Left cardiac atrium (tissue), 4 donors: ENCODE results near the gene FSCN2. TPM values are rescaled to one million over a fixed set of nuclear protein-coding genes. Genes with fewer than 3 reads are reported as not detected.

ENCODE experiments used
- ATAC-seq, 2 donors: fragments of 200-7000 bp; cut with Tn5 transposase; one replicate each; pipeline ENCODE4 v1.9.1; 2020; ENCODE audit warnings: mild to moderate bottlenecking in 2 of 2, moderate library complexity in 2 of 2
- DNase-seq: peaks from one replicate; pipeline ENCODE4 v3.0.0-alpha.2; 2020
- intact Hi-C, 2 donors: fragments of 100-400 bp; cut with DNase I; formaldehyde crosslinking; loops; one replicate each; pipeline versions ENCODE4 v1.14.1 to v1.15.1; 2022 to 2023
- total RNA-seq, 2 donors: library from RNA; stranded (reverse); fragmentation: NEBNext Ultra II Directional; extraction: Animal tissue kit (Norgen Biotek cat#: 25700); gene quantifications; one replicate each; pipeline ENCODE4 v1.2.1, GENCODE V29; 2021
- donor health status: DM: no; HTN: yes; CAD: no.
- donor health status: DM: no; HTN: yes; CAD: no; lungs with severe emphysema.
- donor health status: DM: yes; HTN: yes; CAD: no.
- donor health status: Dilated cardiomyopathy.

Gene FSCN2
- total RNA-seq, 2 donors from 2014 or later: 0.38 to 0.39 TPM

DNA sequence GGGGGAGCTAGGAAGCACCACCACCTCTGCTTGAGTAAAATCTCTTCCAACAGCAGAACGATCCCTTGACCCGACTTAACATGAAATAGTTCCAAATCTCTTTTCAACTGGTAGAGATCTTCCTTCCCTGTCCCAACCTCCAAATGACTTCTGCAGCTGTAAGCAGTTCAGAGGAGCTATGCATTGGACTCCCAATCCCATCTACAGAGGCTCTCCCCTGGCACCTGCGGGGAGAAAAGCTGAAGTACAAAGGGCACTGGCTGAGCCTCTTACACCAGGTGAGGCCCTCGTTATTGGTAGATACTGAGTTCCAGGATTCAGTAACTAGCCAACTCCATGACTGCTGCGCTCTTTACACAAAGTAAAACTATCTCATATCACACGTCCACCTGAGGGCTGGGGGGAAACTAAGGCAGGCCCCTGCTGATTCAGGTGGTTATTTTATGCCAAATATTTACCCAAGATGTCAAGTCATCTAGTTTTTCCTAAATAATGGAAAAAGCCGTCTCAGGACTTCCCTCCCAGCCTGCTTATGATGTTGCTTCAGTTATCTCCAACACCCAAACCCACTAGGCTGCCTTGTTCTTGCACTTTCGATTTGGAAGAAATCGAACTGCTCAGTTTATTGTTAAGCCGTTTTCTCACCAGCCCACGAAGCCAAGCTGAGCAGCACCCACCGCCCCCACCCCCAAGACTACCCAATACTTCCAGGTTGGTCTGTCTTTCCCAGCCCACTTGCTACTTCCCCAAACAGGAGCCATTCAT lies 18.8 kb upstream of the FSCN2 start:
- DNase-seq (no peak), ATAC-seq (no peak)
- intact Hi-C loops: no loop called here

GRCh38 chr17:81509972-81510784 lies 18.0 kb upstream of the FSCN2 start:
- intact Hi-C loops: loop anchor here in 1 of 2 donors (2.0 kb wide), 1 partner anchor 113 kb away; no protein-coding TSS in a partner anchor
- ATAC-seq: no peak
- DNase-seq: no peak

- DNase-seq: peak; percentile 48
- ATAC-seq: no peak
- intact Hi-C loops: loop anchor here in 1 of 2 donors (2.0 kb wide), 1 partner anchor 114 kb away; no protein-coding TSS in a partner anchor
These were observed 17.2 kb upstream of the FSCN2 start for GRCh38 chr17:81510785-81511553.

DNA sequence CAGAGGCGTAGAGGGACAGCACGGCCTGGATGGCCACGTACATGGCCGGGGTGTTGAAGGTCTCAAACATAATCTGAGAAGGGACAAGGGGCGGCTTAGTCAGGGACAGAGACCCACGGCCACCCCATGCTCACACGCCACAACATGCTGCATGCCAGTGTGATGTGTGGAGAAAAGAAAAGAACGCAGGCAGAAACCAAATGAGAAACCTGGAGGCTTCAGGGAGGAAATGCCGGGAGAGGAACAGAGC lies 16.7 kb upstream of the FSCN2 start:
- ATAC-seq: no peak
- intact Hi-C loops: loop anchor here in 1 of 2 donors (2.0 kb wide), 1 partner anchor 115 kb away; no protein-coding TSS in a partner anchor

DNA sequence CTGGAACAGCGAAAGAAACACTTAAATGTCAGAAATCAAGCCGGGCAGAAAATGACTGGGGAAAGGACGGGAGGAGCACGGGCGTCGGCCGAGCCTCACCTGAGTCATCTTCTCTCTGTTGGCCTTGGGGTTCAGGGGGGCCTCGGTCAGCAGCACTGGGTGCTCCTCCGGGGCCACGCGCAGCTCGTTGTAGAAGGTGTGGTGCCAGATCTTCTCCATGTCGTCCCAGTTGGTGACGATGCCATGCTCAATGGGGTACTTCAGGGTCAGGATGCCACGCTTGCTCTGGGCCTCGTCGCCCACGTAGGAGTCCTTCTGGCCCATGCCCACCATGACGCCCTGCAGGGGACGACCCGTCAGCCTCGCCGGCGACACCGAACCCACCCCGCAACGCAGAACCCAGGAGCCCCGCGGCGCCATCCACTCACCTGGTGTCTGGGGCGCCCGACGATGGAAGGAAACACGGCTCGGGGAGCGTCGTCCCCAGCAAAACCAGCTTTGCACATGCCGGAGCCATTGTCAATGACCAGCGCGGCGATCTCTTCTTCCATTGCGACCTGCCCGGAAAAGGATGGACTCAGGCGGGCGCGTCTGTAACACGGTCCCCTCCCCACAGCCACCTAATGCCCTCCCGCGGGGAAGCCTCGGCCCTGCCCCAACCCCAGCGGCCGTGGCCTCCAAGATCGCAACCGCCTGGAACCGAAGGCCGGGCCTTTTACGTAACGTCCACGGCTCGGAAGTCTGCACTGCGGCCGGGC lies 16.2 kb upstream of the FSCN2 start:
- DNase-seq: peak; percentile 54
- intact Hi-C loops: loop anchor here in 1 of 2 donors (2.0 kb wide), 1 partner anchor 115 kb away; no protein-coding TSS in a partner anchor
- peak; percentile 2 to 6 for ATAC-seq

More for the DNA sequence above, 16.7 kb upstream of the FSCN2 start:
- DNase-seq: no peak

DNA sequence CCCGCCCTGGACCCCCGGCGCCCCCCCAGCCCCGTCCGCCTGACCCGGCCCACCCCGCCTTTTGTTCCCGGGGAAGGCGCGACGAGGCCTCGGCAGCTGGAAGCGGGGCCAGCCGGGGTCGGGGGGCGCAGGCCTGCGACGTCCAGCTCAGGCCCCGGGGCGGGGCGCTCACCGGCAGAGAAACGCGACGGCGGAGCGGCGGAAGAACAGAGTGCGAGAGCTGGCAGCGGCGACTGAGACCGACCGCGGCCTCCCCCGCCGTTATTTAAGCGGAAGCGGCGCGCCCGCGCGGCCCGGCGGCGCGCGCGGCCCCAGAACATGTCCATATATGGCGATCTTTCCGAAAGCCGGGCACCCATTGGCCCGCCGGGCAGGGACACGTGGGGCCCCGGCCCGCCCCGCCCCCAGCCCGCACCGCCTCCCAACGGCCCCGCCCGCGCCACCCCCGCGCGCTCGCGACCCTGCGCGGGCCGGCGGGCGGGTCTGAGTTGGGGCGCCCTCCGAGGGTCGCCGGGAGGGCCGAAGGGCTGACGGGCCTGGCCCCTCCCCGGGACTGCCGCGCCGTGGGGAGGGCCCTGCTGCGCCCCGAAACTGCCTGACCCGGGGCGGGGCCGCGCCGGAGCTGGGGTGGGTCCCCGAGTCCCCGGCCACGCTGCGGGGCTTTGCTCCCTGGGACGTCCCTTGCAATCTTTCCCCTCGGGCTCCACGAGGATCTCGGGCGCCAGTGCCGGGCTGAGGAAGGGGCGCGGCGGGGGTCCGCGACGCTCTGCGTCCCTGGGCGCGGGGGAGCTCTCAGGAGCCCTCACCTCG lies 15.4 kb upstream of the FSCN2 start, which contains the start of gene ACTG1:
Gene ACTG1, minus strand, starts transcription at position 238 of the 810 bp plus-strand sequence. CDS start 445 bp downstream, outside the sequence.
- ATAC-seq (peak; percentile 61 to 81), DNase-seq (peak; percentile 94)
- intact Hi-C loops: no loop called here

DNA sequence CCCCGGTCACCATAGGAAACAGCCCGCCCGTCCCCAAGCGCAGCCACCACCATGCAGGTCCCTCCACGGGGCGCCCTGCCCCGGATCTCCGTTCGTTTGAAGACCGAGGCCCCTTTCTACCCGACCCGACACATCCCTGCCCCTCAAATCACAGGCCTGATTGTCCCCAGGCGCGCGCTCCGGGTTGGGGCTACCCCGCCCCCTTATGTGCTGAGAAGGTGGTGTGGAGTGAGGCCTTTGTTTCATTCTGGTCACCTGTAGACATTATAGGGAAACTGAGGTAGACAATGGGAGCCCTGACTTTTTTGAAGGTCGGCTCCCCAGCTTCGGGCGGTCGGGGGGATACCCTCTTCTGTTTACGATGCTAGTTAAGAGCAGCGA lies 14.8 kb upstream of the FSCN2 start:
- DNase-seq (peak; percentile 67), ATAC-seq (peak; percentile 4 to 13)
- intact Hi-C loops: no loop called here

DNA sequence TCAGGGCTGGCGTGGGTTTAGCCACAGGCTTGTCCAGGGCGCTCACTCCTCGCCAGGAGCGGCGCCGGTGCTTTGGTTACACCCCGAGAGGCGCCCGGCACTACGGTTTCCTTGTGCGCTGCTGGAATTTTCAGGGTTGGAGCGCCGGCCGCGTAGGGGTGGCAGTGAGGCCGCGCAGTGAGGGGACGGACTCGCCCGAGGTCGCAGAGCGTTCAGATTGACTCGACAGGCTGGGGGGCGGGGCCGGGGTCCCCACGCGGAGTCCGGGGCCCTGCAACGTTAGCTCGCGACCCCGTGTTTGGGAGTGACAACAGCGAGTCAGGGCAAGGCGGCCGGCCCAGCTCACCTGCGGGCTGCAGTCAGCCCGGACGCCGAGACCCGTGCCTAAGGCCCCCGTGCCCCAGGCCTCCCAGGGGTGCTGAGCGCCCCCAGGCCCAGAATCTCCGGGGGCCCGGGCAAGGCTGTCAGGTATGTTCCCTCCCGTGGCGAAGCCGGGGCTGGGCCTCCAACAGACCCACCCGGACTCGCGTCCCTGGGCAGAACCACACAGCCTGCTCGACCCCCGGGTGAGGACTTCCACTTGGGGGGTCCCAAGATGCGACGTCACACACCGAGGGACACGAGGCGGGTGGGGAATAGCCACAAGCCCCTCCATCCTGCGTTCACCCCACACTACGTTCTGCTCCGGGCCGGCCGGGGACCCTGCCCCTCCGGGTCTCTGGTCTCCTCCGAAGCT lies 14.3 kb upstream of the FSCN2 start:
- peak; percentile 77 for DNase-seq
- intact Hi-C loops: no loop called here
- peak; percentile 9 to 13 for ATAC-seq

DNA sequence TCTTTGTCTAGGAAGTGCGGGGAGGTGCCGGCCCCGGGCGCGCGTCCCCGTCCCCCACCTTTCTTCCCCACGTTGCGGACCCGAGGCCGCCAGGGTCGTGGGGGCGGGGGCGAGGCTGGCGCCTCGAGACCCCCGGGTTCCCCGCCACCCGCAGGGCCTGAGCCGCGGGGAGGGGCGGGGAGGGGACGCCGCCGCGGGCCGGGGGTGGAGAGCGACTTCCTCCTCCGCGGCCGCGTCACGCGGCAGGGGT lies 13.8 kb upstream of the FSCN2 start:
- intact Hi-C loops: no loop called here
- no peak for ATAC-seq
- DNase-seq: no peak

- DNase-seq (peak; percentile 89), ATAC-seq (peak; percentile 39 to 48)
- intact Hi-C loops: loop anchor here in 1 of 2 donors (5.0 kb wide), 2 partner anchors 37 to 87 kb away; partner anchors contain the start of gene FAAP100
These were observed 13.2 kb upstream of the FSCN2 start for GRCh38 chr17:81514739-81515529.

DNA sequence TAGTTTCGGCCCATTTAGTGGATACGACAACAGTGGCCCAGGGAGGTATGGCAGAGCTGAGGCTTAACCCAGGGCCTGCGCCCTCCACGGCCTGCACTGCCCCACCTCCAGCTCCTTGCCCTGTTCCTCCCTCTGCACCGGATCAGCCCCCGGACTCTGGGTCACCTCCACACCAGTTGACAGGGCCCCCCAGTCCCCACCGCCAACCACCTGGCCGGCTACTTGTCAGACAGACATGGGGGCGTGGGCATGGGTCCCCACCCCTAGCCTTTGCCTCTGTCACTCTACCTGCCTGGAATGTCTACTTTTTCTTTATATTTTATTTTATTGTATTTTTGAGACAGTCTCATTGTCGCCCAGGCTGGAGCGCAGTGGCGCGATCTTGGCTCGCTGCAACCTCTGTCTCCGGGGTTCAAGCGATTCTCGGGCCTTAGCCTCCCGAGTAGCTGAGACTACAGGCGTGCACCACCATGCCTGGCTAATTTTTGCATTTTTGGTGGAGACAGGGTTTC lies 12.6 kb upstream of the FSCN2 start:
- ATAC-seq (no peak), DNase-seq (no peak)
- intact Hi-C loops: loop anchor here in 1 of 2 donors (5.0 kb wide), 2 partner anchors 37 to 87 kb away; partner anchors contain the start of gene FAAP100

DNA sequence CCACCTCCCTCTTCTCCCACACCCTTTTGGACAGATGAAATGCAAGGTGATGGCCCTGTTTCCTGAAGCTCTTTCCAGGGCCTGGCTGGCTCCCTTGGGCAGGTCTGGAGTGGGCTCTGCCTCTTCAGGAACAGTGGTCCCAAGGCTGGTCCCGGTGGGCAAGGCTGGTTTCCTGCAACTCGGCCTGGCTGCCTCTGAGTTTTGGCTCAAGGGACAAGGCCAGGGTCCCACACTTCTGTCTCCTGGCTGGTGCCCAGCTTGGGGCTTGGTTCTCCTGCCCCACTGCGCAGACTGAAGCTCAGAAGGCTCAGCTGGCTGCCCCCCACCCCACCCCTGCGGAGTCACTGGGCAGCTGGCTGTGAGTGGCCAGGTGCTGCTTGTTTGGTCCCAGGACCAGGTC lies 11.7 kb upstream of the FSCN2 start:
- ATAC-seq: no peak
- intact Hi-C loops: loop anchor here in 1 of 2 donors (5.0 kb wide), 2 partner anchors 36 to 86 kb away; partner anchors contain the start of gene FAAP100

DNA sequence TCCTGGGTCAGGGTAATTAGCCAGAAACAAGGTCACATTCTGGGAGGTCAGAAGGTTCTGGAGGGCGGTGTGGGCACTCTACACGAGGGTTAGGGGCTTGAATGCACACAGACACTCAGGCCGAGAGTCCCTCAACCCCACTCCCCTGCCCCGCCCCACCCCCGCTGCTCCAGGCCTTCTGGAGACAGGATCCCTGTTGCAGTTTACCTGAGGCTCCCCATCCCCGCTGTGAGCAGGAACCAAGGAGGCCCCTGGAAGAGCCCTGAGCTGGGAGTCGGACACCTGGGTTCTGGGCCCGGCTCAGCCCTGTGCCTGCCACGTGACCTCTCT lies 11.2 kb upstream of the FSCN2 start:
- intact Hi-C loops: loop anchor here in 1 of 2 donors (5.0 kb wide), 2 partner anchors 35 to 85 kb away; partner anchors contain the start of gene FAAP100
- DNase-seq (no peak), ATAC-seq (no peak)

More for the DNA sequence above, 11.7 kb upstream of the FSCN2 start:
- DNase-seq: no peak

DNA sequence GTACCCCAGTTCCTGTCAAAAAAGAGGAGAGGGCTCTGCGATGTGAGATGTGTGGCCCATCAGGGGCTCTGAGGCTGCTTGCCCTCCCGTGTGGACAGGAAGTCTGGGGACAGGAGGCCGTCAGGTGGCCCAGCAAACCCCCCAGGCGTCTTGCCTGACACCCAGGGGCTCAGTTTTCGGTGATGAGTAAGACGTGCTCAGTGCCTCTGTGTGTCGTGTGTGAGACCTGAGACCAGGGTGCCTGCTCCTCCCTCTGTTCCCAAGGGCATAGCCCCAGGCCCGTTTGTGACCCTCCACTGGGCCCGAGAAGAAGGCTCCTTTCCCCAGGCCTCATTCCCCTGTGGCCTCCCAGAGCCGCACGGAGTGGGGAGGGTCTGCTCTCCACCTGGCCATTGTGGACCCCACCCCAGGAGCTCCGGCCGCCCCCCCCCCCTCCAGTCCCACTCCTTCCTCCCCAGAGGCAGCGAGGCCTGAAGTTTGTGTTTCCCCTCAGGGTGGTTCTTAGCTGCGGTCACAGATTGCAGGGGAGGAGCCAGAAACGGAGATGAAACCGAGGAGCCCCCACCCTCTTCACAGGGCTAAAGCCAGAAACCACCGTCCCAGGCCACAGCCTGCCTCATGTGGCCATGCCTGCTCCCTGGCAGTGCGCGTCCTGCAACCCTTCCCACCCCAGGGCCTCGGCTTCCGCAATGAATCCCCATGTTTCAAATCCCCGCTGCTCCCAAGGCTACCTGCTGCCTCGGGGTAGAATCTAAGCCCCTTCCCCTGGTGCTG lies 10.7 kb upstream of the FSCN2 start:
- DNase-seq (peak; percentile 34), ATAC-seq (no peak)
- intact Hi-C loops: loop anchor here in 1 of 2 donors (5.0 kb wide), 2 partner anchors 35 to 85 kb away; partner anchors contain the start of gene FAAP100

DNA sequence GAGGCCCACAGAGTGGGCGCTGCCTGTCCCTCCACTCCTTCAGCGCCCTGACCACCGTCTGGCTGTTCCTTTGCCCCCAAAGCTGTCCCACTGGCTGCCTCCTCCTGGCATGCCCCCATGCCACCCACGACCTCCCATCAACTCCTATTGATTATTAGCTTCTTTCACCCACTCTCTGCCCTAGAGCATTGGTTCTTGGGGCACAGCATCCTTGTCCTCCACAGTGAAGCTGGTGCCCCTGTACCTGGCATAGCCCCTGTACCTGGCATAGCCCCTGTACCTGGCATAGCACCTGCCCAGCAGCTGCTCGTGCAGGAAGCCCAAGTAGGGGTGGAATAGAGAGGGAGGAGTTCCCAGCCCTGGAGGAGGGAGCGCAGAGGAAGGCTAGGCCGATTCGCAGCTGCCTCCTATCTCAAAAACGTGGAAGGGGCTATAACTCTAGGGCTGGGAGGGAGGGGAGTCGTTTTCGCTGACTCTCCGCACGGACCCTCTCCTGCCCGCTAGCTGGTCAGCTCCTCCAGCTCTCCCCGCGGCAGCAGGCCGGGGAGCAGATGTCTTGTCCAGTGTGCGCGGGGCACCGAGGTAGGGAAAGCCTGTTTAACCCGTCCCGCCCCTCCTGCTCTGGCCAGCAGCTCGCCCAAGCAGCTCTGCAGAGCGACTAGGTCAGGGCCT lies 9.9 kb upstream of the FSCN2 start:
- peak; percentile 1 for ATAC-seq
- no peak for DNase-seq
- intact Hi-C loops: loop anchor here in 1 of 2 donors (5.0 kb wide), 2 partner anchors 34 to 84 kb away; partner anchors contain the start of gene FAAP100
